ENCODE measurements around the gene CACNG1. TPM values are rescaled to one million over a fixed set of nuclear protein-coding genes. Genes with fewer than 3 reads are reported as not detected.

CACNG1 gene
- total RNA-seq, 2 experiments from 2014 or later, result not detected

- CTCF ChIA-PET, result no interaction called here
- Mint-ChIP-seq H3K9me3 (peaks cover 23% of the 10 kb centered on the region), H3K36me3 (ENCODE audit: low read depth) (peaks cover 3% of the 10 kb centered on the region), H3K27ac (no peak overlapping the region), H3K27me3 (ENCODE audit: low read depth) (no peaks in the 10 kb centered on the region), H3K4me3 (no peak overlapping the region), H3K4me1 (ENCODE audit: low read depth) (no peaks in the 10 kb centered on the region)
- intact Hi-C loops (cut with micrococcal nuclease), result no loop called here
- DNase-seq, result no peak
These were observed 3.0 kb downstream of the CACNG1 start for GRCh38 chr17:67047382-67047781.

DNA sequence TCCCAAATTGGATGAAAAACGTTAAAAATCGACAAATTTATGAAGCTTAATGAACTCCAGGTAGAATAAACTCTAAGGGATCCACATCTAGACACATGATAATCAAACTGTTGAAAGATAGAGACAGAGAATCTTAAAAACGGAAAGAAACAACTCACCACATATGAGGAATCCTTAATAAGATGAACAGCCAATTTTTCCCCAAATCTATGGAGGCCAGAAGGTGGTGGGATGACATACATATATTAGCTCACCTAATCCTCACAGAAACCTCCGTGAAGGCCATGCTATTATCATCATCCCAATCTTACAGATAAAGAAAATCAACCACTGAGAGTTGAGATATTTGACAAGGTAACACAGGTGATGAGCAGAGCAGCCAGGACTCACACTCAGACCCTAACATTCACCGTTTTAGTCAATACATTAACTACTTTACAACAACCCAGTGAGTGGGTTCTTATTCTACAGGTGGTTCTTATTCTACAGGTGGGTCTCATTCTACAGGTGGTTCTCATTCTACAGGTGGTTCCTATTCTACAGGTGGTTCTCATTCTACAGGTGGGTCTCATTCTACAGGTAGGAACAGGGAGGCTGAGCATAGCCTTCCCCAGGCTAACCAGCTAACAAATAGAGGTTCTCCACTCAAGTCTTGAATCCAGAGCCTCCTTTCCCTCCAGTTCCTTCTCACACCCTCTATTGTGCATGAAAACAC lies 4.8 kb downstream of the CACNG1 start:
- peaks cover 3% of the 10 kb centered on the region for H3K36me3 Mint-ChIP-seq (ENCODE audit: low read depth)
- no peak overlapping the region for H3K27ac Mint-ChIP-seq
- H3K4me3 Mint-ChIP-seq, result no peak overlapping the region
- no peak for DNase-seq
- peaks cover 23% of the 10 kb centered on the region for H3K9me3 Mint-ChIP-seq
- CTCF ChIA-PET, result no interaction called here
- intact Hi-C loops (cut with micrococcal nuclease), result no loop called here
- H3K4me1 Mint-ChIP-seq (ENCODE audit: low read depth), result no peaks in the 10 kb centered on the region
- H3K27me3 Mint-ChIP-seq (ENCODE audit: low read depth), result no peaks in the 10 kb centered on the region

DNA sequence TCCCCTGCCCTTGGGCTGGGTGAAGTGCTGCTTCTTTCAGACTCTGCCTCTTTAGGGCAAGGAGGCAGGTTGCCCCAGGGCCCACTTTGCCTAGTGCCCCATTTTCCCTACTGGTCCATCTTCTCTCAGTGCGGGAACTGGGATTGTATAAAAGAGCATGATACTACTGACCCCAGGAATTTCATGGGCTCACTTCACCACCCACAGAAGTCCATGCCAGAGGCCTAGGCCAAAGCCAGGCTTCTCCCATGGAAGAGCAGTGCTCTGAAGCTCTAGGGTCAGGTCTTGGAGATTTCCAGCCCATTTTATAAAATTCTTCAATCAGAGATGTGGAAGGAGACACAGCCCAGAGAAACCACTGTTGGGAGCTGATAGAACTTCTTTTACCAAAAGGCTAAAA lies 5.7 kb downstream of the CACNG1 start:
- H3K27me3 Mint-ChIP-seq (ENCODE audit: low read depth), result no peaks in the 10 kb centered on the region
- DNase-seq, result no peak

DNA sequence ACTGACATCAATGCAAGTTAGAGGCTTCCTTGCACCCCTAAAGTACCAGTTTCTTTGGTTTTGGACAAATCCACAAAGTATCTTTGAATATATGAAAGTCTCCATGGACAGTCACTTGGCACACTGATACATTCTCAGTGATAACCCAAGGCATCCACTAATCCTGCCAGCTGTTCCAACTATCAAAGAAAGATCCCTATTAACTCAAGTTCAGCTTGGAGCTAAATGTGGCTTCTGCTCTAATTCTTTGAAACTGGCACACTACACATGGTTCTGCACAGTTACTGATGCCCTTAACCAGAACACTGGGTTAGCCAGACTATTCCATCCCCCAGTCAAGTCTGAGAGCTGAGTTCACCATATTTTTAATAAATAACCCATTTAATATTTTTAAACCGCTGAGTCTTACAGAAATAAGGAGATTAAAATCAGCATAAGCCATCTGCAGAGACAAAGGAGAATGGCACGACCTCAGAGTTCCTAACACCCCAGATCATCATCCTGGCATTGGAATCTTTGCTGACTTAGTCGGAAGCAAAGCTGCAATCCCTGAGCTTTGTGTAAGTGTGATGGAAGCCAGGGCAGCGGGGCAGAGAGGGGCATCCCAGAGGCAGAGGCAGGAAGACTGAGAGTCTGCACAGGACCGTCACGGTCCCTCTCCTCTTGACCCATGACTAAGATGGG lies 6.3 kb downstream of the CACNG1 start:
- Mint-ChIP-seq H3K36me3 (ENCODE audit: low read depth) (peaks cover 3% of the 10 kb centered on the region), H3K27ac (no peak overlapping the region), H3K27me3 (ENCODE audit: low read depth) (no peaks in the 10 kb centered on the region), H3K4me3 (no peak overlapping the region), H3K4me1 (ENCODE audit: low read depth) (no peaks in the 10 kb centered on the region), H3K9me3 (peaks cover 23% of the 10 kb centered on the region)
- CTCF ChIA-PET, result no interaction called here
- intact Hi-C loops (cut with micrococcal nuclease), result no loop called here
- DNase-seq, result no peak

More for the DNA sequence above, 5.7 kb downstream of the CACNG1 start:
- CTCF ChIA-PET, result no interaction called here
- Mint-ChIP-seq H3K4me1 (ENCODE audit: low read depth) (no peaks in the 10 kb centered on the region), H3K4me3 (no peak overlapping the region), H3K36me3 (ENCODE audit: low read depth) (peaks cover 3% of the 10 kb centered on the region), H3K9me3 (peaks cover 23% of the 10 kb centered on the region), H3K27ac (no peak overlapping the region)
- intact Hi-C loops (cut with micrococcal nuclease), result no loop called here

DNA sequence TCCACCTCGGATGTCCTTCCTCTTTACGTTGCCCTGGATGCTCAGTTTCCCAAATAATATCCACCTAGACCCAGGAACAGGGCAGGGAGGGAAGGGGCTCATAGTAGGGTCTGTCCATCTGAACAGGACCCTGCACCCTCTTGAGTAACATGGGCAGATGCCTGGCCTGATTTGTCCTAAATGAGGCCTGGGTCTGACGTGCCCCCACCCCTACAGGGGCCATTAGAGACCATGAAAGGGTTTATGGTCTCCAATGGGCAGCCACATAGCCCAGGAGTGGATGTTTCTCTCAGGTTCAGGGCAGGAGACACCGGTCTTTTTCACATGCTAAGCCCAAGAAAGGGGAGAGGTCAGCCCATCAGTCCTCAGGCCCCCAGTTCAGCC lies 6.8 kb downstream of the CACNG1 start:
- no peaks in the 10 kb centered on the region for H3K27me3 Mint-ChIP-seq (ENCODE audit: low read depth)
- CTCF ChIA-PET, result no interaction called here

GRCh38 chr17:67051837-67052236 lies 7.5 kb downstream of the CACNG1 start:
- H3K27ac Mint-ChIP-seq, result no peak overlapping the region
- intact Hi-C loops (cut with micrococcal nuclease), result no loop called here
- peaks cover 3% of the 10 kb centered on the region for H3K36me3 Mint-ChIP-seq (ENCODE audit: low read depth)
- no peak overlapping the region for H3K4me3 Mint-ChIP-seq
- DNase-seq, result no peak
- CTCF ChIA-PET, result no interaction called here
- H3K27me3 Mint-ChIP-seq (ENCODE audit: low read depth), result no peaks in the 10 kb centered on the region
- no peaks in the 10 kb centered on the region for H3K4me1 Mint-ChIP-seq (ENCODE audit: low read depth)
- peaks cover 23% of the 10 kb centered on the region for H3K9me3 Mint-ChIP-seq

More for the DNA sequence above, 6.8 kb downstream of the CACNG1 start:
- peaks cover 23% of the 10 kb centered on the region for H3K9me3 Mint-ChIP-seq
- no peak overlapping the region for H3K4me3 Mint-ChIP-seq
- H3K4me1 Mint-ChIP-seq (ENCODE audit: low read depth), result no peaks in the 10 kb centered on the region
- no peak for DNase-seq
- no peak overlapping the region for H3K27ac Mint-ChIP-seq
- intact Hi-C loops (cut with micrococcal nuclease), result no loop called here
- H3K36me3 Mint-ChIP-seq (ENCODE audit: low read depth), result peaks cover 3% of the 10 kb centered on the region

GRCh38 chr17:67052720-67053437 lies 8.5 kb downstream of the CACNG1 start:
- CTCF ChIA-PET, result no interaction called here
- Mint-ChIP-seq H3K9me3 (peaks cover 14% of the 10 kb centered on the region), H3K27ac (no peak overlapping the region), H3K36me3 (ENCODE audit: low read depth) (peaks cover 3% of the 10 kb centered on the region), H3K4me3 (no peak overlapping the region), H3K27me3 (ENCODE audit: low read depth) (no peaks in the 10 kb centered on the region), H3K4me1 (ENCODE audit: low read depth) (no peaks in the 10 kb centered on the region)
- no peak for DNase-seq
- intact Hi-C loops (cut with micrococcal nuclease), result no loop called here

- H3K27ac Mint-ChIP-seq, result no peak overlapping the region
- intact Hi-C loops (cut with micrococcal nuclease), result no loop called here
- no peaks in the 10 kb centered on the region for H3K4me1 Mint-ChIP-seq (ENCODE audit: low read depth)
- CTCF ChIA-PET, result interaction anchor here (0.6 kb wide), 1 partner anchor 91 kb away, joined by 3 read pairs; no protein-coding TSS in a partner anchor
- H3K4me3 Mint-ChIP-seq, result no peak overlapping the region
- no peaks in the 10 kb centered on the region for H3K27me3 Mint-ChIP-seq (ENCODE audit: low read depth)
- no peak for DNase-seq
- H3K36me3 Mint-ChIP-seq (ENCODE audit: low read depth), result peaks cover 3% of the 10 kb centered on the region
- peaks cover 10% of the 10 kb centered on the region for H3K9me3 Mint-ChIP-seq
These were observed 9.2 kb downstream of the CACNG1 start for GRCh38 chr17:67053438-67054000.

GRCh38 chr17:67054011-67054591 lies 9.7 kb downstream of the CACNG1 start:
- H3K36me3 Mint-ChIP-seq (ENCODE audit: low read depth), result no peaks in the 10 kb centered on the region
- peaks cover 5% of the 10 kb centered on the region for H3K9me3 Mint-ChIP-seq
- no peak for DNase-seq
- intact Hi-C loops (cut with micrococcal nuclease), result no loop called here
- H3K4me1 Mint-ChIP-seq (ENCODE audit: low read depth), result no peaks in the 10 kb centered on the region
- CTCF ChIA-PET, result interaction anchor here (0.6 kb wide), 1 partner anchor 90 kb away, joined by 3 read pairs; no protein-coding TSS in a partner anchor
- no peak overlapping the region for H3K4me3 Mint-ChIP-seq
- H3K27me3 Mint-ChIP-seq (ENCODE audit: low read depth), result no peaks in the 10 kb centered on the region
- no peak overlapping the region for H3K27ac Mint-ChIP-seq

GRCh38 chr17:67054608-67055007 lies 10.3 kb downstream of the CACNG1 start:
- no peak overlapping the region for H3K27ac Mint-ChIP-seq
- H3K36me3 Mint-ChIP-seq (ENCODE audit: low read depth), result no peaks in the 10 kb centered on the region

DNA sequence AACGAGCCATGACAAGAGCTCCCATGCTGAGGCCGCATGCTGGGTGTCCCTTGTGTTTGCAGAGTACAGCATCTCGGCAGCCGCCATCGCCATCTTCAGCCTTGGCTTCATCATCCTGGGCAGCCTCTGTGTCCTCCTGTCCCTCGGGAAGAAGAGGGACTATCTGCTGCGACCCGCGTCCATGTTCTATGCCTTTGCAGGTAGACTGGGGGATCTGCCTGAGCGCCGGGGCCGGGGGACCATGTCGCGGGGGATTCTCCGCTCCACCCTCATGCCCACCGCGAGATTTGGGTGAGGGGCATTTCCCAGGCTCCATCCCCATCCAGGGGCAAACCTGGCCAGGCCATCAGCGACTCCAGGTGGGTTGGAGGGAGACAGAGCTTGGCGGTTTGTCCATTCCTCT lies 10.7 kb downstream of the CACNG1 start:
- intact Hi-C loops (cut with micrococcal nuclease), result no loop called here
- H3K4me3 Mint-ChIP-seq, result no peak overlapping the region
- DNase-seq, result no peak
- no peaks in the 10 kb centered on the region for H3K27me3 Mint-ChIP-seq (ENCODE audit: low read depth)
- H3K4me1 Mint-ChIP-seq (ENCODE audit: low read depth), result no peaks in the 10 kb centered on the region
- H3K9me3 Mint-ChIP-seq, result no peaks in the 10 kb centered on the region
- no peak overlapping the region for H3K27ac Mint-ChIP-seq
- H3K36me3 Mint-ChIP-seq (ENCODE audit: low read depth), result no peaks in the 10 kb centered on the region
- CTCF ChIA-PET, result no interaction called here

More at GRCh38 chr17:67054608-67055007, 10.3 kb downstream of the CACNG1 start:
- H3K27me3 Mint-ChIP-seq (ENCODE audit: low read depth), result no peaks in the 10 kb centered on the region
- intact Hi-C loops (cut with micrococcal nuclease), result no loop called here
- no peak overlapping the region for H3K4me3 Mint-ChIP-seq
- peaks cover under 1% of the 10 kb centered on the region for H3K9me3 Mint-ChIP-seq
- H3K4me1 Mint-ChIP-seq (ENCODE audit: low read depth), result no peaks in the 10 kb centered on the region
- no peak for DNase-seq
- CTCF ChIA-PET, result no interaction called here

All from activated naive CD4-positive, alpha-beta T cell treated with anti-CD3 and anti-CD28 coated beads for 36 hours (primary cell).